OCI-M1 (cell line): ENCODE results near the gene DYNLT4.
"Not testable (repeated sequence)": the region's sequence is repeated elsewhere in the genome, so short reads cannot be mapped to it uniquely, and the experiment has no call there.

Experiments used
- DNase-seq: peaks from one replicate; lab custom pipeline; 2025; lab: John Stamatoyannopoulos, UW

DYNLT4 gene

DNA sequence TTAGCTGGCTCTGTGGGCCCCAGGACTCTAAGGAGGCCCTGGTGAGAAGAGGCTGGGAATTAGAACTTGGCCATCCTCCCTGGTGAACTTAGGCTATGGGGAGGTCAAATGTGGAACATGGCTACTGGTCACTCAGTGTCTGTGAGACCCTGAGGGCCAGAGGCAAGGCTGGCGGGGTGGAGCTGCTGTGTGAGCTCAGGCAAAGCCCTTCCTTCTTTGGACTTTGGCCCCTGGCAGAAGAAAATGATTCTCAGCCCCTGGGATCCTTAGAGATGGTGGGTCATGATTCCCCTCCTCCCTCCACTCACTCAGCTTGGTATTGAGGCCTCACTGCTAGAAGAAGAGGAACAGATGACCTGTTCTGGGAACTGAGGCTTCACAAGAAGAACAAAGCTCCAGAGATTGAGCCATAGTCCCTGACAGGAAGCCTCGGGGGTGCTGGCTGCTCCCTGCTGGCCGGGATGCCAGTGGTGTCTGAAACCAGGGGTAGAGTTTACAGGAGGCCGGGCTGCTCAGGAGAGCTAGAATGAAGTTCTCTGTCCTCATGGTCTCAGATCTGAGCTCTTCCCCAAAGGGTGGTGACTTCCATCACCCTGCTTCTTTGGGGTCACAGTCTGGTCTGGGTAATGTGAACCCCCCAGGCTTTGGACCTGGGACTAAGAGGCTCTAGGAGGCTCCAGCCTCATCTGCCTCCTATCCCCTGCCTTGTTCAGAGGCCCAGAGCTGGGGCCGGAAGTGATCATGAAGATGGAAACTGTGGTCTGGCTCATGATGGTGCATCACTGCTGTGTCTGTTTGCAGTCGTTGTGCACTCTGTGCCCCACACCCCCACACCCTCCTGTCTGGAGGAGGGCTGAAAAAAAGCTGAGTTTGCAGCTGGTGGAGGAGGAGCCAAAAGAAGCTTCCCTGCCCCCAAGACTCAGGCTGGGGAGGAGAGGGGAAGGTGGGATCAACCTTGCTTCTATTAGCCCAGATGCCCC lies 2.1 kb upstream of the DYNLT4 start:
- DNase-seq, result peak; percentile 61

DNA sequence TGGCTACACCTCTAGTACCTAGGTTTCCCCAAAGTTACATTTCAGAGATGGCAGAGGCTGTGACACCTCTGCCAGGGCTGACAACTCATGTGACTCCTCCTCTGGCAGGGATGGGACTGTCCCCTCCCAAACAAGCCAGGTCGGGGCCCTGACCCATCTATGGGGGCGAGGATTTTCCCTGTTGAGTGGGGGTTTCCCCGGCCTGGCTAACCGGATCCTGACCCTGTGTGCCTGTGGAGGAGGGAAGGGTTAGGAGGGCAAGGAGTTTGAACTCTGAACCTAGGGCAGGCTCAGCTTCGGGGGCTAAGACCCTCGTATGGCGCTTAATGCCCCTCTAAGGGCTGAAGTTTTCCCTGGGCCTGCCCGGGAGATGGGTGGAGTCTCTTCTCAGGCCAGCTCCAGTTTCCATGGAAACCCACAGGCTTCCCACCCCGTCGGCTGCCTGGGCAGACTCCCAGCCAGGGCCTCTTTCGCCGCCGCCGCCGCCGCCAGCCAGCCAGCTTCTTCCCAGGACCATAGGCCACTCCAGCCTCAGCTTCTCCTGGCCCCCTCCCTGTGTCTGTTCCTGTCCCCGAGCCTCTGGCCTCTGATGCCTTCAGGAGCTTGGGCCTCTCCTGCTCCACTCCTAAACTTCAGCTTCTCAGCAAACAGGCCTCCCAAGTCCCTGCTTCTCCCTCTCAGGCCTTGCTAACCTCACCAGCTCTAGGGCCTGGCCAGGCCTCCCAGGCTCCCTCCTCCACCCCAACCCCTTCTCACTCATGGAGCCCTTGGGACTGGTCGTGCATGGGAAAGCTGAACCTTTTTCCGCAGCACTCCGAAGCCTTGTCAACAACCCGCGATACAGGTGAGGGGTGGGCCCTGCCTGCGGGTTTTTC lies 1.1 kb upstream of the DYNLT4 start, which contains the start of gene BTBD19:
TSS of gene BTBD19 (plus strand) at position 461 of the 875 bp plus-strand sequence. CDS start at position 759, 298 bp downstream.
- peak; percentile 43 for DNase-seq

DNA sequence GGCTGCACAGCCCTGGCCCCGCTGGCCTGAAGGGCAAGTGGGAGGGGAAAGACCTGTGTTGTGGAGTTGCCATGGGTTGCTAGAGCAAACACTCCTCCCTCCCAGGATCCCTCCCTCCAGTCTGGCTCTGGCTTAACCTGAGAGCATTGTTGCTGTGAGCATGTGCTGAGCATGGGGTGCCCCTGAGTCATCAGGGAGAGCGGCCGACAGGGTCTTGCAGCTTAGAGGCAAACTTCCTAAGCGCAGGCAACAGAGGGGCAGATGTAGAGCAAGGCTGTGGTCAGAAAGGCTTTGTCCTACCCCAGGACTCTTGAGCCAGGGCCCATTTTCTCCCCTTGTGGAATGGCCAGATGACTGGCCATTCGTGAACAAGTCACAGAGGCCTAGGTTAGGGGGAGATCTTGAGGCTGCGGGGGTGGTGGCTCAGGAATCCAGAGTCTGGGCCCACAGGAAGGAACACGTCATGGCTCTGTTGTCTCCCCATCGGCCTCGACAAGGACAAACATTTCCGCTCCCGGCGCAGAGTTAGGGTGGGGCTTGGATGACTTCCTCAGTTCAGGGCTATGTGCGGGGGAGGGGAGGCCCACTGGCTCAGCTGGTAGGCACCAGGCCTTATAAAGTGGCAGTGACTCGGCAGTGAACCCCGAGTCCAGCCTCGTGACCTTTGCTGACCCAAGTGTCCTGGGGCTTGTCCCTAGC lies 362 bp upstream of the DYNLT4 start:
- peak; percentile 95 for DNase-seq

DNA sequence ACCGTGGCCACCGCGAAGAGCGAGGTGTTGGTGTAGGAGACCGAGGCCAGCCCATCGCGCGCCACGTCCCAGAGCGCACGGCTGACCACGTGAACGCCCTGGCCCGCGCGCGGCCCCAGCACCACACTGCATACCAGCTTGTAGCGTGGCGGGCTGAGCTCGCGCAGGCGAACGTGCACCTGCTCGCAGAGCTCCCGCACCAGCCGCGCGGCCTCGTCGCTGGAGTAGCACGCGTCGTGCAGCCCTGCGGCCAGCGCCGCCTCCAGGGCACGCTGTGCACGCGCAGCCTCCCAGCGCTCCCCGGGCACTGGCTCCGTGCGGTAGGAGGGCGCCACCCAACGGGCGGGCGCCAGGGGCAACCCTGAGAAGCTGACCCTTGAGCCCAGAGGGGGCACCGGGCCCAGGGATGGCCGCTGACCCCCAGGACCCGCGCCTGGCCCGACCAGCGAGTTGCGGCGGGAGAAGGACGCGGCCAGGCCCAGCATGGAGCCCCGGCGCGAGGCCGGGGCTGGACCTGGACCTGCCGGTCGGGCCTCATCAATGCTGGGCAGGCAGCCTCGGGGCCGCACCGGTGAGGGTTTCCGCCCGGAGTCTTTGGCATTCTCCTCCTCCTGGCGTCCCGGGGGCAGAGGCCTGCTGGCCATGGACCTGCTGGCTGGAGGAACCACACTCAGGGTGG lies 987 bp downstream of the DYNLT4 start:
- DNase-seq, result no peak

DNA sequence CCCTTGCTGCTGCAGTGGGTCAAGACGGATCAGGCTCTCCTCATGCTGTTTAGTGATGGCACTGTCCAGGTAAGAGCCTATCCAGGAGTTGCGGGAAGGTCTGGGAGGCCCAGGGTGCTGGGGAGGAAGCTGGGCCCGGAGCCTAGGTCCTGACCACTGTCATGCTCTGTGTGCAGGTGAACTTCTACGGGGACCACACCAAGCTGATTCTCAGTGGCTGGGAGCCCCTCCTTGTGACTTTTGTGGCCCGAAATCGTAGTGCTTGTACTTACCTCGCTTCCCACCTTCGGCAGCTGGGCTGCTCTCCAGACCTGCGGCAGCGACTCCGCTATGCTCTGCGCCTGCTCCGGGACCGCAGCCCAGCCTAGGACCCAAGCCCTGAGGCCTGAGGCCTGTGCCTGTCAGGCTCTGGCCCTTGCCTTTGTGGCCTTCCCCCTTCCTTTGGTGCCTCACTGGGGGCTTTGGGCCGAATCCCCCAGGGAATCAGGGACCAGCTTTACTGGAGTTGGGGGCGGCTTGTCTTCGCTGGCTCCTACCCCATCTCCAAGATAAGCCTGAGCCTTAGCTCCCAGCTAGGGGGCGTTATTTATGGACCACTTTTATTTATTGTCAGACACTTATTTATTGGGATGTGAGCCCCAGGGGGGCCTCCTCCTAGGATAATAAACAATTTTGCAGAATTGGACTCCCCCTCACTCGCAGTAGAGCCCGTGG lies 1.7 kb downstream of the DYNLT4 start:
- no peak for DNase-seq

DNA sequence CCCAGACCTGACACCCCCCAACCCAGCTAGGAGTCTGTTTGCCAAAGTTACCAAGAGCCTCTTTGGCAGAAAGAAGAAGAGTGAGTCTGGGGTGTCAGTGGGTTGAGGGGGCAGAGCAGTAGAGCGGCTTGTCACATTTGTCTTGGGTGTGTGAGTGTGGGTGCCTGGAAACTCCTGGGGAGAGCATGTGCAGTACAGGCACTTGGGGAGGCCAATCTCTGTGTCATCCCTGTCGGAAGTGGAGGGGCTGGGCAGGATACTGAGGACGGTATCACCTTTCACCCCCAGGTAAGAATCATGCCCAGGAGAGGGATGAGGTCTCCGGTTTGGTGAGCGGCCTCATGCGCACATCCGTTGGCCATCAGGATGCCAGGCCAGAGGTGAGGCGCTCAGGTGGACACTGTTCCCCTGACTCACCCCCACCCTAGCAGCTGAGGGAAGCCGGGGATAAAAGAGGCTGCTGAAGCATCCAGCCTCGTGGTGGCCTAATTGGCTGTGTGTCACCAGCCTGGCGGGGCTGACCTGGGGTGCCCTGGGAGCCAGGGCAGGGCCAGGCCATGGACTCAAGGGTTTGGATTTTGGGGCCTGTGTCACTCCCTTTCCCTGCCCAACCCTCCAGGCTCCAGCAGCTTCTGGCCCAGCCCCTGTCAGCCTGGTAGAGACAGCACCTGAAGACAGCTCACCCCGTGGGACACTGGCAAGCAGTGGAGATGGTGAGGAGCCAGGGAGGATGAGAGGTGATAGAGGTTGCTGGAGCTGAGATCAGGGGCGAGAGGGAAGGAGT lies 3.6 kb downstream of the DYNLT4 start:
- no peak for DNase-seq

DNA sequence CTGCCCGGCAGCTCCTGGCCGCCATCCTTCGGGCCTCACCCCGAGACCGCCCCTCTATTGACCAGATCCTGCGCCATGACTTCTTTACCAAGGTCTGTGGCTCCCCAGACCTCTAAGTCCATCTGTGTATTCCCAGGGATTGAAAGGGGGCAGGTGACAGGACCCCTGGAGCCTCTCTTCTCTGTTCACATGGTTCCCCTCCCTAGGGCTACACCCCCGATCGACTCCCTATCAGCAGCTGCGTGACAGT lies 4.2 kb downstream of the DYNLT4 start:
- no peak for DNase-seq

DNA sequence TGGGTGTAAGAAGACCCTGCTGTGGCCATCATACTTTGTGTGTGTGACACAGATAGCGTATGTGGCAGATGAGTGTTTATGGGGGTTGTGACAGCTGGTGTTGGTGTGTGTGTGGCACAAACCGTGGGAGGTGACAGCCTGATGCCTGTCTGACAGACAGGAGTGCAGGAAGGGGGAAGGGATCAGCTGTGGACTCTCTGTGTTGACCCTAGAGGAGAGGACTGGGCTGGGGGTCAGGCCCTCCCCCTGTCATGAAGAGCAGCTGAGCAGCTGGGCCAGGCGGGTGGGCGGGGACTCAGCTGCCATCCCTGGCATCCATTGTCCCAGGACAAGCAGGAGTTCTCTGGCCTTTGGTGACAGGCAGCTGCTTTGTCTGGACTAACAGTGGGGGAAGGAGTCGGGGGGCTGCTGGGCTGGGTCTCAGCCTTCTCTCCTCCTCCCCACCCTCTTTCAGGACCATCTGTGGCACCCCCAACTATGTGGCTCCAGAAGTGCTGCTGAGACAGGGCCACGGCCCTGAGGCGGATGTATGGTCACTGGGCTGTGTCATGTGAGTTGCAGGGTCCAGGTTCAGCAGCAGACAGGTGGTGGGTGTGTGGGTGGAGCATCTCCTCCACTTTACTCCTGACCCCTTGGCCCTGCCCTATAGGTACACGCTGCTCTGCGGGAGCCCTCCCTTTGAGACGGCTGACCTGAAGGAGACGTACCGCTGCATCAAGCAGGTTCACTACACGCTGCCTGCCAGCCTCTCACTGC lies 4.7 kb downstream of the DYNLT4 start:
- DNase-seq, result no peak

DNA sequence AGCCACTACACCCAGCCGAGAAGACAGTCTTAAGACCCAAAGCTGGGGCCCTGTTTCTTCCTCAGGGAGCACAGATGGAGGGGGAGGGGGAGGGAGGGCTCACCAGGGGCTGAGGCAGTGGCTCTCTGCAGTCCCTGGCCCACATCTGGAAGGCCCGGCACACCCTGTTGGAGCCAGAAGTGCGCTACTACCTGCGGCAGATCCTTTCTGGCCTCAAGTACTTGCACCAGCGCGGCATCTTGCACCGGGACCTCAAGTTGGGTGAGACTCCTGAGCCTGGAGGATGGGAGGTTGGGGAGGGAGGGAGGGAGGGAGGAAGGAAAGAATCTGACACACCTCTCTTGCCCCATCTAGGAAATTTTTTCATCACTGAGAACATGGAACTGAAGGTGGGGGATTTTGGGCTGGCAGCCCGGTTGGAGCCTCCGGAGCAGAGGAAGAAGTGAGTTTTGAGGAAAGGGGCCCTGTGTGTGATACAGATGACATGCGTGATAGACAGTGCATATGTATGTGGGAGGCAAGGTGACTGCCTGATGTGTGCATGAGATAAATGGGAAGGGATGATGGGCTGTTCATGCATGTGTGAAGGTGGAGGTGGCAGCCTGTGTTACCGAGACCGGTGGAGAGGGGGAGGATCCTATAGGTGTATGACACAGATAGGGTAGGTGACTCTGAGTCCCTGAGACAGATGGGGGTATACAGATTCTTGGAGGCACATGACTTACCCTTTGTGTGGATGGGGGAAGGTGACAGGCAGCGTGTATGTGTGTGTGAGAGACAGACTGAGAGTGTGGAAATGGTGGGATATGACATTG lies 5.5 kb downstream of the DYNLT4 start:
- peak; percentile 21 for DNase-seq

DNA sequence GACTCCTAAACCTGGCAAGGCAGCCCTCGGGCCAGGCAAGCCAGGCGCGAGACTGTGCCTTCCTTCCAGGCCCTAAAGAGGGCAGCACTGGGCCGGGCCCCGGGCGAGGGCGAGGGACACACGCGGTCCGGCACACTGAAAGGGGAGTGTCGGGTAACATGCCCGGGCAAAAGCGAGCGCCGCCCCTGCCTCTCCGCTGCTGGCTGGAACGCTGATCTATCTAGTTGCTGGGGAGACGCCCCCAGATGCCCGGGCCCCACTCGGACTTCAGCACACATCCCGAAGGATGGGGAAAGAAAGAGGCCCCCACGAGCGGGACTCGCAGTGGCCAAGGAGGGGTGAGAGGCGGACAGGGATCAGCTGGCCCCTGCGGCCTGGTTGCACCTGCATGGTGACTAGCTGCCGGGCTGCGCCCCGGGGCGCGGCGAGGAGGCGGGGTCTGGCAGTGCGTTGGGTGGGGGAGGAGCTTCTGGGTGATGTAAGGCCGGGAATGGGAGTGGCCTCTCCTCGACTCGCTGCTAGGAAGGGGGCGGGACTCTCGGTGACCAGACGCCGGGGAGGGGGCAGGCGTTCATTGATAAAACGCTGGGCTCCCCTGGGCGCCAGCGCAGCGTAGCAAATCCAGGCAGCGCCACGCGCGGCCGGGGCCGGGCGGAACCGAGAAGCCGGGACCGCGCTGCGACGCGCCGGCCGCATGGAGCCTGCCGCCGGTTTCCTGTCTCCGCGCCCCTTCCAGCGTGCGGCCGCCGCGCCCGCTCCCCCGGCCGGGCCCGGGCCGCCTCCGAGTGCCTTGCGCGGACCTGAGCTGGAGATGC lies 7.2 kb downstream of the DYNLT4 start, which contains the start of gene PLK3:
TSS of gene PLK3 (plus strand) at position 608 of the 815 bp plus-strand sequence. CDS start at position 695, 87 bp downstream.
- DNase-seq, result peak; percentile 98

DNA sequence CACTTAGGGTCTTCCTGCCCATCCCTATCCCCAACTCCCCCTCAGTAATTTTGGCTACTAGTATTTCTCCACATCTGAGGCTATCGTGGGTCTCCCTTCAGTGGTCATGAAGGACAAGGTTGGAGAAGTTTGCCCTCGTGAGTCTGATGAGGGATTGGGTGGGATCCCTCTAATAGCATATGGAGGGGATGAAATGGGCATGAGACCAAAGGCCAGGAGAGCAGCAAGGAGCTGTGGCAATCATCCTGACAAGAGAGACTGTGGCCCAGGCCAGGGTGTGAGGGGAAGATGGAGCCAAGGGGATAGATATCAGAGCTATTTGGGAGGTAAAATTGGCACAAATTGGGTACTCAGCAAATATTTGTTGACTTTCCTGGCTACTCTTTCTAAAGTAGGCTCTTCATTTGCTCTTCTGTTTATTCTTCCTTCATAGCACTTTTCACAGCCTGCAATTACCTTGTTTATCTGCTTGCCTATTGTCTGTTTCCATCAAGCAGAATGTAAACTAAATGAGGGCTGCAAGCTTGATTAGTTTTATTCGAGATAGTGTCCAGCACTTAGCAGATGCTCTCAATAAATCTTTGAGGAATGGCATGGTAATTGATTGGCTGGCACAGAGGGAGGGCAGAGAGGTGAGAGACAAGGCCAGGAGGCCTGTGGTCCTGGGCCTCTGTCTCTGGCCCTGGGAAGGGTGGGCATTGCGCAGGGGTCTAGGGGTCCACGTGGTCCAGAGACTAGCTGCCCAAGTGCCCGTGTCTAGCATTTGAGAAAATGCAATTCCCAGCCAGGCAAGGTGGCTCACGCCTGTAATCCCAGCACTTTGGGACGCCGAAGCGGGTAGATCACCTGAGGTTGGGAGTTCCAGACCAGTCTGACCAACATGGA lies 8.4 kb downstream of the DYNLT4 start:
- DNase-seq, result no peak

DNA sequence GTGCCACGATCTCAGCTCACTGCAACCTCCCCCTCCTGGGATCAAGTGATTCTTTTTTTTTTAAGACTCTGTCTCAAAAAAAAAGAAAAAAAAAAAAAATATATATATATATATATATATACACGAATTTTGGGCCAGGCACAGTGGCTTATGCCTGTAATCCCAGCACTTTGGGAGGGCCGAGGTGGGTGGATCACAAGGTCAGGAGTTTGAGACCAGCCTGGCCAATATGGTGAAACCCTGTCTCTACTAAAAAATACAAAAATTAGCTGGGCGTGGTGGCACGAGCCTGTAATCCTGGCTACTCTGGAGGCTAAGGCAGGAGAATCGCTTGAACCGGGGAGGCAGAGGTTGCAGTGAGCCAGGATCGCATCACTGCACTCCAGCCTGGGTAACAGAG lies 9.3 kb downstream of the DYNLT4 start:
- not testable (repeated sequence) for DNase-seq

DNA sequence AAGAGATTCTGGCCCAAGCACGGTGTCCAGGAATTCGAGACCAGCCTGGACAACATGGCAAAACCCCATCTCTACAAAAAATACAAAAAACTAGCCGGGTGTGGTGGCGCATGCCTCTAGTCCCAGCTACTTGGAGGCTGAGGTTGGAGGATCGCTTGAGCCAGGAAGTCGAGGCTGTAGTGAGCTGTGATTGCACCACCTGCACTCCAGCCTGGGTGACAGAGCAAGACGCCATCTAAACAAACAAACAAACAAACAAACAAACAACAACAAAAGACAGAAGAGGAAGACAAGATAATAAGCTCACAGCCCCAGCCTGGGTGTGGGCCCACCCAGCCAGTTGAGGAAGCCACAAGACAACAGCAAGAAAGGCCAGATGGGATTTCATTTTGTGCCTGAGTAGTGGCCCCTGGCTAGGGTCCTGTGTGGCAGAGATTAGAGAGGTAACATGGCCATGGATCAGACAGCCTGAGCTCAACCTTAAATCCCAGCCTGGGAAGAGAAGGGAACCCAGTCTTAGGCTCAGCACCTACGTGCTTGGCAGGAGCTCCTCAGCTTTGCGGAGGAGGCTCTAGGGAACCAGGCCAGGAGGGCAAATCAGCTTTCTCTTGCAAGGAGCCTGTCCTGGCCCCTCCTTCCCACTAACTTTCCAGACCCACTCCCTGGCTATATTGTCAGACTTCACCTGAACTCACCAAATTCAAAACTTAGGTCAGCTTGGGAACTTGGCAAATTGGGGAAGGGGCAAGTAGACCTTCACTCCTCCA lies 14.2 kb downstream of the DYNLT4 start:
- no peak for DNase-seq

DNA sequence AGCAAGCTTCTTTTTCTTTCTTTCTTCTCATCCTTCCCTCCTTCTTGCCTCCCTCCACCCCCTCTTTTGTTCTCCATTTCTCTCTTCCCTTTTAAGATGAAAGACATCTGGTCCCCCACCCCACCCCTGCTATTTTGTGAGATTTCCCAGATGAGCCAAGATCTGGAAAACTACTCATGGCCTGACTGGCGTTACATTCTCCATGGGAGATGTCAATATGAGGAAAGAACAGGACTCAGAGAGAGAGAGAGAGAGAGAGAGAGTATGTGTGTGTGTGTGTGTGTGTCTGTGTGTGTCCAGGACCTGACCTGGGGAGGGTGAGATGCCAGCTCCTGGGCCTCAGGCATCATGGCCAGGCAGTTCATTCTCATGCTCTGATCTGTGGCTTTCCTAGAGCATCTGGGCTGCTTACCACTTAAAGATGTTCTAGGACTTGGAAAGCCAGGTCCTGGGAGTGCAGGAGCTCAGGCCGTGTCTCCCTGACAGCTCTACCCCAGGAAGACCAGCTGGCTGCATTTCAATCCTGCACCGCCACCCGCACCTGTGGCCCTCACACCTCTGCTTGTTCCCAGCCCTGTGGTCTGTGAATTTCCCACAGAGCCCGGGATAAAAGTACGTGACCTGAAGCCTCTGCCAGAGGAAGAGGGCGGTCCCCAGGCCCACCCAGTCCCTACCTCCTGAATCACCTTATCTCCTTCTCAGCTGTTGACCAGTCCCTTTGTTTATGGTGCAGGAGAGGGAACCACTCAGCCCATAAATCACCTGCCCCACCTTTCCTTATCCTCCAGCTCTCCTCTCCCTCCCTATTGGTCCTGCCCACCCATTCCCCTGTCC lies 16.0 kb downstream of the DYNLT4 start:
- DNase-seq, result no peak
